IMR-90 (cell line): Measurements from ENCODE around the gene NR4A1. TPM values are rescaled to one million over a fixed set of nuclear protein-coding genes. Genes with fewer than 3 reads are reported as not detected.

Source experiments
- ATAC-seq: fragments of 200-7000 bp; cut with Tn5 transposase; 2 replicates; pipeline ENCODE4 v1.9.1; 2020; ENCODE audit warnings: low read depth, mild to moderate bottlenecking, moderate library complexity
- BruUV-seq: library from RNA; stranded (reverse); fragments of 400-500 nt; replicated peaks from 2 replicates; lab custom pipeline; 2021; lab: Mats Ljungman, UMichigan
- CTCF ChIA-PET: fragments of 300-600 bp; formaldehyde crosslinking; extraction: SDS; loops from one replicate; lab custom pipeline; 2021; ENCODE audit warnings: antibody characterized with exemption; lab: Yijun Ruan, JAX
- POLR2A ChIA-PET: fragments of 300-600 bp; sonication (Branson Sonifier 250); formaldehyde crosslinking; loops from one replicate; lab custom pipeline; 2022; ENCODE audit warnings: antibody characterized with exemption; ENCODE audit not compliant: unreplicated experiment; lab: Charles Lee
- DNase-seq: peaks from one replicate; pipeline ENCODE4 v3.0.0; 2013
- H2AFZ ChIP-seq: replicated peaks from 2 replicates; pipeline ENCODE3; 2013; ENCODE audit warnings: low read length, mild to moderate bottlenecking; ENCODE audit not compliant: poor library complexity
- H2AK5ac ChIP-seq: 2 replicates; pipeline ENCODE4 v1.6.1; 2013; ENCODE audit warnings: low read depth, low read length, inconsistent platforms
- H2AK9ac ChIP-seq: replicated peaks from 2 replicates; pipeline ENCODE3; 2013; ENCODE audit warnings: mild to moderate bottlenecking, low read depth, low read length, moderate library complexity; ENCODE audit not compliant: poor library complexity
- H2BK120ac ChIP-seq: 2 replicates; pipeline ENCODE4 v1.6.1; 2013; ENCODE audit warnings: low read depth, low read length, inconsistent platforms
- H2BK15ac ChIP-seq: 3 replicates; pipeline ENCODE4 v1.6.1; 2013; ENCODE audit warnings: low read depth, low read length, inconsistent platforms
- H2BK20ac ChIP-seq: 2 replicates; pipeline ENCODE4 v1.6.1; 2013; ENCODE audit warnings: low read depth, mild to moderate bottlenecking, inconsistent platforms, low read length, moderate library complexity
- H2BK5ac ChIP-seq: 2 replicates; pipeline ENCODE4 v1.6.1; 2013; ENCODE audit warnings: mild to moderate bottlenecking, low read depth, low read length, inconsistent platforms; ENCODE audit not compliant: poor library complexity, severe bottlenecking
- H3K14ac ChIP-seq: replicated peaks from 2 replicates; pipeline ENCODE4 v1.6.1; 2013; ENCODE audit warnings: low read depth, low read length, inconsistent platforms
- H3K18ac ChIP-seq: 2 replicates; pipeline ENCODE4 v1.6.1; 2013; ENCODE audit warnings: low read depth, low read length, control low read depth
- H3K23ac ChIP-seq: 2 replicates; pipeline ENCODE4 v1.6.1; 2013; ENCODE audit warnings: low read depth, low read length, inconsistent platforms
- H3K27ac ChIP-seq: 2 replicates; pipeline ENCODE4 v1.5.1; 2013; ENCODE audit warnings: mild to moderate bottlenecking, control low read depth, low read length; ENCODE audit not compliant: insufficient read depth
- H3K27me3 ChIP-seq: 2 replicates; pipeline ENCODE4 v1.6.1; 2013; ENCODE audit warnings: low read length; ENCODE audit not compliant: control insufficient read depth, insufficient read depth
- H3K36me3 ChIP-seq: 2 replicates; pipeline ENCODE4 v1.6.1; 2013; ENCODE audit warnings: low read length, mixed read lengths; ENCODE audit not compliant: control insufficient read depth, insufficient read depth
- H3K4ac ChIP-seq: 2 replicates; pipeline ENCODE4 v1.6.1; 2013; ENCODE audit warnings: low read depth, low read length, inconsistent platforms
- H3K4me1 ChIP-seq: 2 replicates; pipeline ENCODE4 v1.6.1; 2013; ENCODE audit warnings: low read length, mixed read lengths; ENCODE audit not compliant: control insufficient read depth, insufficient read depth
- H3K4me2 ChIP-seq: 2 replicates; pipeline ENCODE4 v1.6.1; 2013; ENCODE audit warnings: low read depth, mild to moderate bottlenecking, control low read depth, low read length, moderate library complexity
- H3K4me3 ChIP-seq: 2 replicates; pipeline ENCODE4 v1.5.1; 2013; ENCODE audit warnings: low read depth, mild to moderate bottlenecking, control low read depth, low read length, moderate library complexity; ENCODE audit not compliant: insufficient read depth
- H3K56ac ChIP-seq: 2 replicates; pipeline ENCODE4 v1.6.1; 2013; ENCODE audit warnings: low read length, inconsistent platforms; ENCODE audit not compliant: insufficient read depth; ENCODE audit errors: extremely low read depth
- H3K79me1 ChIP-seq, 2 experiments: 2 replicates each; pipeline ENCODE4 v1.6.1; 2013; ENCODE audit warnings: low read length in 2 of 2, inconsistent platforms in 1 of 2, low read depth in 1 of 2
- H3K9ac ChIP-seq: 2 replicates; pipeline ENCODE4 v1.6.1; 2013; ENCODE audit warnings: low read depth, low read length, control low read depth
- H3K9me1 ChIP-seq: 2 replicates; pipeline ENCODE4 v1.6.1; 2013; ENCODE audit warnings: low read length, inconsistent platforms; ENCODE audit not compliant: insufficient read depth
- H3K9me3 ChIP-seq: 2 replicates; pipeline ENCODE4 v1.6.1; 2013; ENCODE audit warnings: low read length; ENCODE audit not compliant: control insufficient read depth, insufficient read depth
- H4K20me1 ChIP-seq: 2 replicates; pipeline ENCODE4 v1.6.1; 2013; ENCODE audit warnings: low read length, inconsistent platforms; ENCODE audit not compliant: insufficient read depth
- H4K5ac ChIP-seq: 2 replicates; pipeline ENCODE4 v1.6.1; 2013; ENCODE audit warnings: mild to moderate bottlenecking, low read depth, low read length, control low read depth
- H4K8ac ChIP-seq, 2 experiments: 2 replicates each; pipeline ENCODE4 v1.6.1; 2013; ENCODE audit warnings: low read depth in 2 of 2, low read length in 2 of 2, control low read depth in 1 of 2, inconsistent platforms in 1 of 2
- H4K91ac ChIP-seq: 2 replicates; pipeline ENCODE4 v1.6.1; 2013; ENCODE audit warnings: low read depth, low read length, inconsistent platforms; ENCODE audit not compliant: insufficient read depth
- CHD1 ChIP-seq: IDR thresholded peaks from 2 replicates; pipeline ENCODE4 v1.6.1; 2012; ENCODE audit warnings: low read depth, low read length, improper control_type of control experiment
- CTCF ChIP-seq: conservative IDR thresholded peaks from 2 replicates; pipeline ENCODE4 v1.5.1; 2012; ENCODE audit warnings: mild to moderate bottlenecking, low read depth, low read length, improper control_type of control experiment
- FOS ChIP-seq: fragments of 150-350 bp; IDR thresholded peaks from 2 replicates; pipeline ENCODE4 v1.6.1; 2016; ENCODE audit warnings: low read depth, low read length
- MAFK ChIP-seq: IDR thresholded peaks from 2 replicates; pipeline ENCODE4 v1.6.1; 2012; ENCODE audit warnings: low read depth, low read length, improper control_type of control experiment
- MAZ ChIP-seq: IDR thresholded peaks from 2 replicates; pipeline ENCODE4 v1.6.1; 2012; ENCODE audit warnings: low read depth, mild to moderate bottlenecking, low read length, improper control_type of control experiment, moderate library complexity, borderline replicate concordance
- MXI1 ChIP-seq: IDR thresholded peaks from 2 replicates; pipeline ENCODE4 v1.6.1; 2012; ENCODE audit warnings: low read depth, mild to moderate bottlenecking, low read length, moderate library complexity, borderline replicate concordance
- NFE2L2 ChIP-seq: fragments of 150-350 bp; IDR thresholded peaks from 2 replicates; pipeline ENCODE4 v1.6.1; 2016; ENCODE audit warnings: low read depth, mild to moderate bottlenecking, low read length
- POLR2A ChIP-seq: IDR thresholded peaks from 2 replicates; pipeline ENCODE4 v1.6.1; 2012; ENCODE audit warnings: mild to moderate bottlenecking, low read depth, low read length
- RAD21 ChIP-seq: IDR thresholded peaks from 2 replicates; pipeline ENCODE4 v1.6.1; 2012; ENCODE audit warnings: low read length, improper control_type of control experiment
- RCOR1 ChIP-seq: IDR thresholded peaks from 2 replicates; pipeline ENCODE4 v1.6.1; 2012; ENCODE audit warnings: mild to moderate bottlenecking, low read length, improper control_type of control experiment; ENCODE audit not compliant: insufficient replicate concordance
- RFX5 ChIP-seq: IDR thresholded peaks from 2 replicates; pipeline ENCODE4 v1.8.0; 2012; ENCODE audit warnings: low read depth, mild to moderate bottlenecking, low read length, moderate library complexity
- SMC3 ChIP-seq: fragments of 150-350 bp; IDR thresholded peaks from 2 replicates; pipeline ENCODE4 v1.6.1; 2016; ENCODE audit warnings: low read depth, mild to moderate bottlenecking, antibody characterized with exemption, low read length, moderate library complexity
- USF2 ChIP-seq: fragments of 150-350 bp; IDR thresholded peaks from 2 replicates; pipeline ENCODE4 v1.6.1; 2017; ENCODE audit warnings: mild to moderate bottlenecking, antibody characterized with exemption, low read length, low read depth
- whole genome bisulfite sequencing, 2 experiments: methylation state at CpG; one replicate each; pipeline versions ENCODE4 v1.1.5 to v1.1.7; 2013; ENCODE audit warnings: missing lambda C conversion rate in 2 of 2; ENCODE audit not compliant: insufficient read length in 1 of 2; ENCODE audit errors: extremely low coverage in 2 of 2; 5-methylcytosine and 5-hydroxymethylcytosine counted together
- dilution Hi-C: fragments of 300-500 bp; cut with HindIII; formaldehyde crosslinking; loops from one replicate; pipeline ENCODE4 v1.14.3; 2018; ENCODE audit warnings: low sequenced_read_pairs; ENCODE audit not compliant: unreplicated experiment
- in situ Hi-C: fragments of 300-500 bp; cut with MboI; formaldehyde crosslinking; loops from 3 replicates; pipeline ENCODE4 v1.14.3; 2019; ENCODE audit warnings: low sequenced_read_pairs, inconsistent platforms, mixed read lengths
- intact Hi-C: fragments of 100-400 bp; cut with micrococcal nuclease; formaldehyde crosslinking; loops from 2 replicates; pipeline ENCODE4 v1.10.0; 2022
- polyA plus RNA-seq, 3 experiments: library from polyadenylated mRNA; depleted of rRNA; stranded (reverse); fragments of >200 nt; gene quantifications; 2 replicates each; pipeline ENCODE4 v1.2.3, GENCODE V29; 2012; ENCODE audit warnings: low replicate concordance in 1 of 3
- total RNA-seq: library from RNA; depleted of rRNA; stranded (reverse); fragments of >200 nt; gene quantifications from 2 replicates; pipeline ENCODE4 v1.2.3, GENCODE V29; 2012
- TF ChIP-seq, protein P1 (sequence below): fragments of 150-350 bp; IDR thresholded peaks from 2 replicates; pipeline ENCODE4 v1.6.1; 2016; ENCODE audit warnings: low read depth, mild to moderate bottlenecking, low read length, moderate library complexity, borderline replicate concordance

The NR4A1 gene
- total and polyA plus RNA-seq, 2 of the 4 experiments (the other 2 are of a cell fraction) = 6.6 to 34.1 TPM

- POLR2A ChIA-PET = no interaction called here
- dilution Hi-C loops = no loop called here
These were observed 42.1 kb downstream of the NR4A1 start for GRCh38 chr12:52093346-52093745.

More at GRCh38 chr12:52093346-52093745, 42.1 kb downstream of the NR4A1 start:
- Histone ChIP-seq H2AK5ac (no peak overlapping the region), H2BK15ac (no peak overlapping the region), H4K20me1 (no peaks in the 10 kb centered on the region), H4K91ac (no peak overlapping the region), H3K4me1 (no peaks in the 10 kb centered on the region), H3K36me3 (no peaks in the 10 kb centered on the region), H3K4me2 (no peak overlapping the region), H2BK5ac (no peak overlapping the region), H4K5ac (no peak overlapping the region), H3K9ac (no peak overlapping the region), H3K27ac (no peak overlapping the region), H2AFZ (no peak overlapping the region), H2BK20ac (no peak overlapping the region), H3K4me3 (no peak overlapping the region), H2AK9ac (no peak overlapping the region), H3K23ac (no peak overlapping the region), H3K18ac (no peak overlapping the region), H3K9me3 (no peaks in the 10 kb centered on the region), H4K8ac (no peak overlapping the region), H3K56ac (no peak overlapping the region), H3K79me1 (no peaks in the 10 kb centered on the region), H3K14ac (no peak overlapping the region), H3K9me1 (no peaks in the 10 kb centered on the region), H2BK120ac (no peak overlapping the region), H3K27me3 (peaks cover 28% of the 10 kb centered on the region), H3K4ac (no peak overlapping the region)
- intact Hi-C loops (no loop called here), in situ Hi-C loops (no loop called here)
- CTCF ChIA-PET = no interaction called here
- TF ChIP-seq USF2 = no peak
- TF ChIP-seq POLR2A = no peak
- TF ChIP-seq RFX5 = no peak
- no peak for TF ChIP-seq MAZ
- TF ChIP-seq, protein P1, sequence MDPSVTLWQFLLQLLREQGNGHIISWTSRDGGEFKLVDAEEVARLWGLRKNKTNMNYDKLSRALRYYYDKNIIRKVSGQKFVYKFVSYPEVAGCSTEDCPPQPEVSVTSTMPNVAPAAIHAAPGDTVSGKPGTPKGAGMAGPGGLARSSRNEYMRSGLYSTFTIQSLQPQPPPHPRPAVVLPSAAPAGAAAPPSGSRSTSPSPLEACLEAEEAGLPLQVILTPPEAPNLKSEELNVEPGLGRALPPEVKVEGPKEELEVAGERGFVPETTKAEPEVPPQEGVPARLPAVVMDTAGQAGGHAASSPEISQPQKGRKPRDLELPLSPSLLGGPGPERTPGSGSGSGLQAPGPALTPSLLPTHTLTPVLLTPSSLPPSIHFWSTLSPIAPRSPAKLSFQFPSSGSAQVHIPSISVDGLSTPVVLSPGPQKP = no peak
- TF ChIP-seq SMC3 = no peak
- TF ChIP-seq RCOR1 = no peak
- no peak for TF ChIP-seq CTCF
- TF ChIP-seq MAFK = no peak
- no peak for TF ChIP-seq RAD21
- TF ChIP-seq MXI1 = no peak
- TF ChIP-seq NFE2L2 = no peak
- TF ChIP-seq FOS = no peak
- TF ChIP-seq CHD1 = no peak
- BruUV-seq = no TSS peak
- WGBS, 2 experiments = no CpG with 5 or more reads among the region's 7 CpGs
- ATAC-seq (no peak), DNase-seq (no peak)
